DOHH2 (cell line): ENCODE data around the gene MKX.

Experiments
- EZH2phosphoT487 ChIP-seq: fragments of 200-600 bp; sonication (generic); IDR thresholded peaks from 2 replicates; pipeline ENCODE4 v1.6.1; 2017; ENCODE audit warnings: borderline replicate concordance, mild to moderate bottlenecking, antibody characterized with exemption, low read length, moderate library complexity, mixed read lengths
- TF ChIP-seq, protein P1 (sequence below): fragments of 200-600 bp; sonication (generic); IDR thresholded peaks from one replicate; pipeline ENCODE4 v1.5.1; 2014; ENCODE audit warnings: antibody characterized with exemption, mild to moderate bottlenecking, low read depth, low read length; ENCODE audit not compliant: poor library complexity, severe bottlenecking

DNA sequence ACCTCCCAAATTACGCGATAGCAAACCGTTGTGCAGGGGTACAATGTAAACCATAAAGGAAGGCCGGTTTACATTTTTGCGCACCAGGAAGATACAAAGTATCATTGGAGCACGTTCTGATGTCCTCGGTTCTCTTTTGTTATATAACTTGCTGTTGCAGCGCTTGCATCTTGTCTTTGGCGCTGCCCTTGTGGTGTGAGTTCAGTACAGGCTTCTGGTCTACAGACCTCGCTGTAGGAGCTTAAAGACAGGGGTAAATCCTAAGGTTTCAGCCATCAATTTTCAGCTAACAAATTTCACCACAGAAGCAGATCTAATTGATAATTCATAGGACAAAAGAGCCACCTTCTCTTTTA is 1.5 kb upstream of the MKX start:
- TF ChIP-seq, protein P1, sequence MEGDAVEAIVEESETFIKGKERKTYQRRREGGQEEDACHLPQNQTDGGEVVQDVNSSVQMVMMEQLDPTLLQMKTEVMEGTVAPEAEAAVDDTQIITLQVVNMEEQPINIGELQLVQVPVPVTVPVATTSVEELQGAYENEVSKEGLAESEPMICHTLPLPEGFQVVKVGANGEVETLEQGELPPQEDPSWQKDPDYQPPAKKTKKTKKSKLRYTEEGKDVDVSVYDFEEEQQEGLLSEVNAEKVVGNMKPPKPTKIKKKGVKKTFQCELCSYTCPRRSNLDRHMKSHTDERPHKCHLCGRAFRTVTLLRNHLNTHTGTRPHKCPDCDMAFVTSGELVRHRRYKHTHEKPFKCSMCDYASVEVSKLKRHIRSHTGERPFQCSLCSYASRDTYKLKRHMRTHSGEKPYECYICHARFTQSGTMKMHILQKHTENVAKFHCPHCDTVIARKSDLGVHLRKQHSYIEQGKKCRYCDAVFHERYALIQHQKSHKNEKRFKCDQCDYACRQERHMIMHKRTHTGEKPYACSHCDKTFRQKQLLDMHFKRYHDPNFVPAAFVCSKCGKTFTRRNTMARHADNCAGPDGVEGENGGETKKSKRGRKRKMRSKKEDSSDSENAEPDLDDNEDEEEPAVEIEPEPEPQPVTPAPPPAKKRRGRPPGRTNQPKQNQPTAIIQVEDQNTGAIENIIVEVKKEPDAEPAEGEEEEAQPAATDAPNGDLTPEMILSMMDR = no peak
- TF ChIP-seq EZH2phosphoT487 = no peak
